Inflammatory macrophage (primary cell): Measurements from ENCODE around the gene ANO4.
"Not testable (repeated sequence)": the region's sequence is repeated elsewhere in the genome, so short reads cannot be mapped to it uniquely, and the experiment has no call there.

Source experiments
- DNase-seq, 2 donors: peaks; one replicate each; pipeline ENCODE4 v3.0.0-alpha.2; 2020 to 2022

ANO4 gene

DNA sequence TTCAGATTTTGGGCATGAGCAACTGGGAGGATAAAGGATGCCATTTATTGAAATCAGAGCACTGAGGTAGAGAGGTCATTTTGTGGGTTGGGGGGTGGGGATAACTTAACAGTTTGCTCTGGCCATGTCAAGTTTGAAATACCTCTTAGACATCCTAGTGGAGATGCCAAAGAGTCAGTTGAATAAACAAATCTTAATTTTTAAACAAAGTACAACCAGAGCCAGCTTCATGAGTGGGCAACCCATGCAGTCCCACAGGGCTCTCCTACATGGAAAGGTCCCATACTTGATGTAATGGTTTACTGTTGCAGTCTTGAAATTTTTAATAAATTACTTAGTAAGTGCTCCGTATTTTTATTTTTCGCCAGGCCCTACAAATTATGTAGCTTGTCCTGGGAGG lies 81.2 kb downstream of the ANO4 start:
- no peak for DNase-seq

DNA sequence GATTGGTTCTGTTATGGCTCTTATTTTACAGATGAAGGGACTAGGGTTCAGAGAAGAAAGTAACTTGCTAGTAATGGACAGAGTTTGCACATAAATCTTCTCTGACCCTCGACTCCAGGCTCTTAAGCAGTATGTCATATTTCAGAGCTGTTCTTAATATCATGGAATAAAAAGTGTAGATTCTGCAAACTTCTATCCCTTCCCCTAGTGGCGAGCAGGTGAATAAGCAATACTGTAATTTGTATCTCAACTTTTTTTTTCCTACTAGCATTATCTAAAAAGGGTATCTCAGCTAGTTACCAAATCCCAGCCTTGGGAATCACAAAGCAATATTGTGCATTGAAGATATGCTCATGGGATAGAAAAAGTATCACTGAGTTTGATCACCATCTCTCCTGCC lies 83.2 kb downstream of the ANO4 start:
- DNase-seq = no peak

DNA sequence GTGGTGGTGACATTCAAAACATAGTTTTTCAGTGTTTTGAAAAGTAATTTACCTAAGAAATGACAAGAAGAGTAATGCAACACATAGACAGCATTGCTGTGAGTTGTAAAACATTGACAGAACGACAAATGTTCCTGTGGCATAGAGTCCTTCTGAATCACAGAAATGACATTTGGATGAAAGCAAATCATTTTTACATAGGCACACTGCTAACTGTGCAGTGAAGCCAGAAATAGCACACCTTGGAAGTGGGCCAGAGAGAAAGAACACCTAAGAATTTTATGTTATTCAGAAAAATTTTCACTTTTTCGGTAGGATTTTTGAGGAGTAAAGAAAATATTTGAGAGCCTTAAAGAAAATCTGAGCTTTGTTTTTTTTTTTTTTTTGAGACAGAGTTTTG lies 100.6 kb downstream of the ANO4 start:
- no peak for DNase-seq

DNA sequence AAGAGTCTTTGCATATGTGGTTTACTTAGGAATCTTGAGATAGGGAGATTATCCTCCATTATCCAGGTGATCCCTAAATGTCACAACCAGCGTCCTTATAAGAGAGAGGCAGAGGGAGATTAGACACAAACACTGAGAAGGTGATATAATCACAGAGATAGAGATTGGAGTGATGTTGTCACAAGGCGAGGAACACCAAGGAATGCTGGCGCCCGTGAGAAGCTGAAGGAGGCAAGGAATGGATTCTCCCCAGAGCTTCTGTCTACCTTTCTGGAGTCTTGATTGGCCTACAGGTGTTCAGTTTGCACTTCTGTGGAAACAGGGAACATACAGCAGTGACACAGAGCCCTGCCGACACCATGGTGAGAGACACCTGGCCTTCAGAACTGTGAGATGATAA lies 101.6 kb downstream of the ANO4 start:
- no peak for DNase-seq

DNA sequence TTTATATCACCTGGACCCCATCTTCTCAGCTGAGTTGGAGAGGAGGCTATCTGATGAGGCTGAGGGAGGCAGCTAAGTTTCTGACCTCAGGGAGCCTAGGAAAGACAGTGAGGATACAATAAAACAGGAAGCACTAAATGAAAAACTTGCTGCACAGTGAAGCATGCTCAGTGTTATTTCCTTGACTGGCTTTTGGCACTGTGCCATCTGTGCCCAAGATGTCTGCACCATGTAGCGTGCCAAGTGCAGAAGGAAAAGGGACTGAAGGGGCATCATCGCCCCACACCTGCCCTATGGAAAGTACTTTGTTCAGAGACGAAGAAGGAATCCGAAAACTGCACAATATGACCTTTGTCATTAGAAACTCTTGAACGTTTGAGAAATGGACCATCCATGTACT lies 102.7 kb downstream of the ANO4 start:
- DNase-seq = no peak

DNA sequence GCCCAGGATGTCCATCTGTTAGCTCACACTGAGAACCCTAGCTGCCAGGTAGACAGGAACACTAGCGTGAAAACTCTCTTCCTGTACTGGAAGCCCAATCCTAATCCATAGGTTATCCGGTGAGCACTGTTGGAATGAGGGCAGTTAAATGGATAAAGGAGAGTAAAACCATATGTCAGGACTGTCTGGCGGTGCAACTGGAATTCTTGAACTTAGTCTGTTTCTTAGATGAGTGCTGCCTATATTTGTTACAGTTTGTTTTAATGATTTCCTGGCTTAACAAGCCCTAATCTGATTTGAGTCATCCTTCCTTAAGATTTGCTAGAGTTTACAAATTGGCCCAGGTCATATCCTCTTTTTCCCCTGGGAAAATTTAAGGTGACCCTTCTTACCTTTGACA lies 104.7 kb downstream of the ANO4 start:
- no peak for DNase-seq

DNA sequence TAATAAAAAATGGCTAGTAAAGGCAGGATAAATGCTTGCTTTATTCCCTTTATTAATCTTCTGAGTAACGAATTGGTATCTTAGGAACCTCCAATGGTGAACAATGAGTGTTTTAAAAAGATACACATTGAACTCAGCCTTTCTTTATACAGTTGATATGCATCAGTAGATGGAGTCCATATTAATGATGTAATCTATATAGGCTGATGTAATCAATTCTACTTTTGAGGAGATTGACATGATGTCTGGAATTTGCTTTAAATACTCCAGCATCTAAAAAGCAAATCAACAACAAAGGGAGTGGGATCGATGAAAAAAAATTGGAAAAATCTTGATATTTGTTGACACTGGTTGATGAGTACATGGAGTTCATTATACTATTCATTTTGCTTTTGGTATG lies 106.2 kb downstream of the ANO4 start:
- DNase-seq = no peak

DNA sequence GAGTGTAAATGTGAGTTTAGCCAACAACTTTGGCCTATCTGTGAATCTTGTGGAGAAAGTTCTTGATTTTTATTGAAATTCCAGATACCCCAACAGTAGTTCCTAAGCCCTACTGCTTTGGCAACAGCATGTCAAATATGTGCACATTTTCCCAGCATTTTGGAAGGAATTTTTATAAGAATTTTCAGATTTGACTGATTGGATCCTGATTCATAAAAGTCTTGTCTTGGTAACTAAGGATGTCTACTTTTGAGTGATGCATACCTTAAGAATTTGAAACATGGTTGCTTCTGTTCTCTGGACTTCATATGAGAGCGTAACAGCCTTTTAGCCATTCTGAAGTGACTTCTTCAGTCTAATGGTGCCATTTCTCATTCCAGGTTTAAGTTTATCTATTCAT lies 106.7 kb downstream of the ANO4 start:
- no peak for DNase-seq

DNA sequence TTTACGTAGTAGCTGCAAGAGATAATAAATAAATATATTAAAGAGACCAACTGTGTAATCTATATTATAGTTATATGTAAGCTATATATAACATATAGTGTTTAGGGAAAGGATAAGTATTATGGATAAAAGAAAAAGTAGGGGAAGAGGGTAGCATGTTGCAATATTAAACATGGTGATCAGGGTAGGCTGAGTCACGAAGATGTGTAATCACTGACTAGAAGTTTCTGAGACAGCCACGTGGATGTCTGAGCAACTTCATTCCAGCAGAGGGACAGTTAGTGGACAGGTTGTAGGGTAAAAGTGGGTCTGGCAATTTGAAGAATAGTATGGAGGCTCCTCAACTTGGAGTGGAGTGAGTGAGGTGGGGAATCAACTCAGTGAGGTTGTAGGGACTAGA lies 109.7 kb downstream of the ANO4 start:
- no peak for DNase-seq

DNA sequence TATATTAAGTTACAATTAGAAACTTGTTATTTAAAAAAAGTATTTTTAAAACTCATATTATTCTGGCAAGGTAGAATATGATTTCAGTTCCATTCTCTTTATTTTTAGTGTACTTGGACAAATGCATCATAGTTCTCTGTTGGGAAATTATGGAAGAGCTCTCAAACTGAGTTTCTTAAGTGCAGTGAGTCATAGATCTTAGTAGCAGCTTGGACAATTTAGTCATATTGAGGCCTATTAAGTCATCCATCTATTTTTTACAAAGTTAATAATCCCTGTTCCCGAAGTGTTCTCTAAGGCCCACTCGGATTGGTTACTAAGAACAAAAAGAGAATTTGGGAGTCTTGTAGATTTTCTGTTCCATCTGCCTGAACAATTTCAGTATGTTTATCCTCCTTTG lies 113.9 kb downstream of the ANO4 start:
- no peak for DNase-seq

DNA sequence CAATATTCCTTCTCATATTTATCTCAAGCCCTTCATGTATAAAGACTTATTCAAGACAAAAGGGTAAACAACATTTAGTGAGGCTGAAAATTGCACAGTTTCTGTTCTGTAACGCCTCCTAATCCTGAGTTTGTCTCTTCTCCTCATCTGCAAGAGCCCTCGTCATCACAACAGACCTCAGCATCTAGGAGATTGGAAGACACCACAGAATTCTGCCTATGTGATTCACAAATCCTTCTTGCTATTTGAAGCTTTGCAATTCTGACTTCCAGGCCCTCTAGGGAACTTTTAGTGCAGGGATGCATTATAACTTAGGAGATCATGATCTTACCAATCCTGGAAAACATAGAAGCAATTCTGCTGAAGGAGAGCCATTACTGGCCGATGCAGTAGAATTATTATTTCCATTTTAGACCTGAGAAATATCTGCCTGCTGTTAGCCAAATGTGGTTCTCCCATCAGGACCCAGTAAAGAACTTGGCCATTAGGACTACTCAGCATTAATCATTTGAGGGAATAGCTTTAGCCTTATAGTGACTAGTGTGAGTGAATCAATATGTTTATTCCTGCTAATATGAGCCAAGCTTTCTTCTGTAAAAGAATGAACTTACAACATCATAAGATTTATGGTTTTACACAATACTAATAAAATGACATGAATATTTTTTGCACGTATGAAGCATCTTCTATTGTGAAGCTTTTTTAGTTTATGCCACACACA lies 119.5 kb downstream of the ANO4 start:
- DNase-seq = no peak

DNA sequence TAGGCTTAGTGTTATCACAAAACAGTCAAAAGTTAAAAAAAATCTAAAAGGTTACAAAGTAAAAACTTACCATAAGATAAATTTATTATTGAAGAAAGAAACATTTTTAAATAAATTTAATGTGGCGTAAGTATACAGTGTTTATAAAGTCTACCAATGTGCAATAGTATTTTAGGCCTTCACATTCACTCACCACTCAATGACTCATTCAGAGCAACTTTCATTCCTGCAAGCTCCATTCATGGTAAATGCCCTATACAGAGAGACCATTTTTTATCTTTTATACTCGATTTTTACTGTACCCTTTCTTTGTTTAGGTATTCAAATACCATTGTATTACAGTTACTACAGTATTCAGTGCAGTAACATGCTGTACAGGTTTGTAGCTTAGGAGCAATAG lies 124.5 kb downstream of the ANO4 start:
- DNase-seq = no peak

DNA sequence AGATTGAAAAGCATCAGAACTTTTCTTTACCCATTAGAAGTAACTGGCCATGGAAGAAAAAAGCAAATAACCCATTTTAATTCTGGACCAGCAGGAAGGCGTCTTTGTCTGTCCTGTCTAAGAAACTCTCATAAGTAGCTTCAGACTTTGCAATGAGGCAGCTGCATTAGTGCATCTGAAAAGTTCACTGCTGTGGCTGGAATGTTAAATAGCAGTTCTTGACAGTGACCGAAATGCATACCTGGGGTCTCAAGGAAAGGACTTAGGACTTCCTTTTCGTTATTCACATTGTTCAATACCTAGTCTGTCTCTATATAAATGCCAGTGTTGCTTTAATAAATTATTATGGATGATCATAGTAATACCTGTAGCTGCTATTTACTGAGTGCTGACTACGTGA lies 125.9 kb downstream of the ANO4 start:
- DNase-seq = no peak

DNA sequence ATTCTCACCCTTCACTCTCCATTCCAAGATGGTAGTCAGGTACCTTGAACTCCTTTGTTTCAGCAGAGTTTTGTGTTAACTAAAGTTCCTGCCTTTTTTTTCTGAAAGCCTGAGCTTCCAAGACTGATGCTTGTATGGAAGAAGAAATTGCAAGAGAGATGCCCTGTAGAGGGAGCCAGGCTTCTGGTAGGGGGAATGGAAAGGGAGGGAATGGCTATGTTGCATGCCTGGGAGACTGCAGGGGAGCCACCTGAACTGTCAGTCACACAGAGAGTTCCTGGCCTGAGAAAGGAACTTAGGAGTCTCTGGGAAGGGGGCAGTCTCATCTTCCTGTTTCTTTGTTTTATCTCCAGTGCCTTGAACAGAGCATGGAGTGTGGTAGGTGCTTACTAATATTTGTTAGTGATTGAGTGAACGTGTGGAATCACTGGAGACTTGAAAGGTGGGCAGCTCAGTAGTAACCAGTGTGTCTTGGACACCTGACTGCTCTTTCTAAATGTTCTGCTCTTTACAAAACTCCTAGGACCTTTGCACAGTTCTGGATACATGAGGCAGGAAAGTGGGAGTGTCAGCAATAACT lies 132.2 kb downstream of the ANO4 start:
- no peak for DNase-seq

DNA sequence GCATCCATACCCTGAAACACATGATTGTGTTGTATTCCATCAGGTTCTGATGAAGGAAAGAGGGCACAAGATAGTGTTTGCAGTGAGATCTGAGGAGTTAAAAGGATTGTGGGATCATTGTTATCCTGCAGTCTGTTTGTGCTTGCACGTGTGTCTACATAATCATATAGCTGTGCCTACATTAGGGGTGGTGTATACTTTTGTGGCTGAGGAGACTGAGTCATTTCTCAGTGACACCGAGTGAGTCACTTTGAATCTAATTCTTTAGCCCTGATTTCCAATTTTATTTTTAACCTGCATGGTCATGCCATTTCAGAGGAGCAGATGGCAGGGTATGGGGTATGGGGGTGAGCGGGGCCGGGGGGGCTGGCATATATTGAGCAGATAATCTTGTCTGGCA lies 133.2 kb downstream of the ANO4 start:
- no peak for DNase-seq

DNA sequence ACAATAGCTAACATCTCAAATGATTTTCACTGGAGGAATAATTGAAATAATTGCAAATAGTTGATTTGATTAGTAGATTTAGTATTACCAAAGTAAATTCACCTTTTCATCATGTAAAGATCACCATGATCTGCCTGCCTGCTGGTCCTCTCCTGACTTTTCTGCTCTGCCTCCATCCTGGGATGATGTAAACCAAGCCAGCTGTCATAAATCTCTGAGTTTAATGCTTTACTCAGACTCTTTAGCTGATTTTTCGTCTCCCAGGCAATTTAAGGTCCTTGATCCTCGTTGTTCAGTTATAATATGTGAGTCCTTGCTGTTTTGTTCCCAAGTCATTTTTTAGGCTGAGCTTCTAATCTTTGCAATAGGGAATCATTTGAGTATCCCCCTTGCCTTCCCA lies 138.0 kb downstream of the ANO4 start:
- no peak for DNase-seq

DNA sequence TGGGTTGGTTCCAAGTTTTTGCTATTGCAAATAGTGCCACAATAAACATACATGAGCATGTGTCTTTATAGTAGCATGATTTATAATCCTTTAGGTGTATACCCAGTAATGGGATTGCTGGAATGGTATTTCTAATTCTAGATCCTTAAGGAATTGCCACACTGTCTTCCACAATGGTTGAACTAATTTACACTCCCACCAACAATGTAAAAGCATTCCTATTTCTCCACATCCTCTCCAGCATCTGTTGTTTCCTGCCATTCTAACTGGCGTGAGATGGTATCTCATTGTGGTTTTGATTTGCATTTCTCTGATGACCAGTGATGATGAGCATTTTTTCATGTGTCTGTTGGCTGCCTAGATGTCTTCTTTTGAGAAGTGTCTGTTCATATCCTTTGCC lies 139.0 kb downstream of the ANO4 start:
- not testable (repeated sequence) for DNase-seq

DNA sequence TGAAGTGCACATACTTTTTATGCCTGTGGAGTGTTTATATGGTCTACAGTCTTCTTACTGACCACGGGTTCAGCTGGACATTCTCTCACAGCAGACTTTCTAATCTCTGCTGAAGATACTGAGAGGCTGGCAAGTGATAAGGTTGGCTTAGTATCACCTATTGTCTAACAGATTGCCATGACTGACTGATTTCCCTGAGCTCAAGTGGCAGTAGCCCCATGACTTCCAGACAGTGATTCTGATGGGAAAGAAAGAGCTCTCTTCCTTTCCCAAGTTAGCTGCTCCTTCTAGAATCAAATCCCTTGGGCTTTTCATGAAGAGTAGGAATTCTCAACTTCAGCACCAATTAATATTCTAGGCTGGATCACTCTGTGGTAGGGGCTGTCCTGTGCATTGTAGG lies 141.4 kb downstream of the ANO4 start:
- DNase-seq = no peak

DNA sequence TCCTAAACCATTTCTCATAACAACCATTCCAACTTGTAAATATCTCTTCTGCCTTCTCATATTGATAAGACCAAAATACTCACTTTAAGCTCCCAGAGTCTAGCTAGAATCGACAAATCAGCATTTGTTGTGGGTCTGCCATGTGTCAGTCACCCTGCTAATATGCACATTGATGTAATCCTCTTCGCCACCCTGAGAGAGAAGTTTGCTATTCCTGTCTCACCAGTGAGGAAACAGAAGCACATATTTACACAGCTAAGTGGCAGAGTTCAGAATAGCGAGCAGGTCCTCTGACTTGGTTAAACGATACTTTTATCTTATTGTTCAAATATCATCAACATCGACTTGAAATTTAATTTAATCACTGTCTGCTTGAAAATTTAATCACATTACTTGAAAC lies 142.1 kb downstream of the ANO4 start:
- DNase-seq = no peak

DNA sequence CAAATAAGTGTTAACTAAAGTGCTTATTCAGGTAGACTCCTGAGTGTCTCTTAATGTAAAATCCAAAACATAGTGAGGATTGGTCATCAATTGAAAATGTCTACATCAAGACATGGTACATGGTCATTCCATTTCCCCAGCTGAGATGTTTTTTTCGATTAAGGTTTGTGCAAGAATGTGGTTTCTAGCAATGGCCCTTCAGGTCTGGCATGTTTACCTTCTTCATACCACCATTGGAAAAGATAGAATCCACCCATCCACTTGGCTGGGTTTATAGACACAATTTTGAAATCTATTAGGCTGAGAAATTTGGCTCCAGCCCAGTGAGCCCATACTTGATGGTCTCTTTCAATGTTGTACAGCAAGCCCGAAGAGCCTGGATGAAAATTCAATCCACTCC lies 145.9 kb downstream of the ANO4 start:
- DNase-seq = no peak

DNA sequence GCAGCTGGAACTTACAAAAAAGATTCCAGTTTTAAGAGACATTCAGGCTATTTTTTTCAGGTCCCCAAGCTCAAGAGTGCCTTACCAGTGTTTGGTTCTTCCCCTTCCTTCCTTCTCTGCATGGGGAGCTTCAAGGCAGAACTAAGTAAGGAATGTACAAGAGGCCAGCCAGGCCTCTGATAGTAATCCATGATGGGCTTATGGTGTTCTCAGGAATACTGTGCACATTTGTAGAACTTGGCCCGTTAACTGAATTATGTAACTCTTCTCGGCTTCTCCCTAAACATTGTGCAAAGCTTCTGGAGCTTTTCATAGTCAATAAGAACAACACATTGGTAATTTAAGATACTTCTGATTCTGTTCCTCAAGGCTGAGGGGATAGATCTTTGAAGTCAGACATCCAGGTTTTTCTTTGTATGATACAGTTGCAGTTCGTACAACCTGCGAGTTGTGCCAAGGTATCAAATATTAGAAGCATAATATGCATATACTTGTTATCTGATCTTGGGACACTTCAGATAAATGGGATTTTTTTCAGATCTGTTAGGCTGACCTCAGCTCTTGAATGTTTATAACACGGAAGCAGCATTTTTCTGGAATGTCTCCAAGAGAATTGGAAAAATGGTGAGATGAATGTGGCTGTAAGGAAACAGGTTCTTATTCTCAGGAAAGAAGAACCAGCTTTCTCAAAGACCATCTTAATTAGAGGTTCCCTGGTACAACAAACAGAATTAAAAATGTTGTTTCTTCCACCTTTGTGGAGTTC lies 148.6 kb downstream of the ANO4 start:
- no peak for DNase-seq

DNA sequence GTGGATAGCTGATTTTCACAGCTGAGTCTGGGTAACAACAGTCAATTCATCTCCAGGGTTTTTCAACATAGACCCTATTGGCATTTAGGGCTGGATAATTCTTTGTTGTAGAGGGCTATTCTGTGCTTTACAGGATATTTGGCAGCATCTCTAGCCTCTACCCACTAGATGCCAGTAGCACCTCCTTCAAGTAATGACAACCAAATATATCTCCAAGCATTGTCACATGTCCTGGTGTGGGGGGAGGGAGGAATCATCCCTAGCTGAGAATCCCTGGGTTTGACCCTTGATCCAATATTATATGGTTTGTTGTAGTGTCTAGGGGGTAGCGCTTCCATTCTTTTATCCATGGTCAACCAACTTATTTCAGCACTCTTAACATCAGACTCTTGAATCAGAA lies 157.2 kb downstream of the ANO4 start:
- no peak for DNase-seq

DNA sequence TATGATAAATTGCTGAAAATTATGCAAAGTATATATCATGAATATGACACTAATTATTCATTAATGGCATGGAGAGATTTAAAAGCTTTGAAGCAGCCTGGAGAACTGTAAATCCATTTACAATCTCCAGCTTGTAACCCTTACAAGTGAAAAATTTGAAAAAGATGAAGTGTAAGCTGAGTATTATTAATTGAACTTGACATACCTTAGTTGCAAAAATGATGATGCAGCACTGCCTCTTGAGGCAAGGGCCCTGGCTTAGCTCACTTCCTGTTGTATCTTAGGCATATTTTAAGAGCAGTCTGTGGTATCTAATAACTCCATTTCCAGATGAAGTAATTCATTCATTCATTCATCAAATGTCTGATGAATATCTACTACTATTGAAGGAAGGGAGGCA lies 158.6 kb downstream of the ANO4 start:
- no peak for DNase-seq

DNA sequence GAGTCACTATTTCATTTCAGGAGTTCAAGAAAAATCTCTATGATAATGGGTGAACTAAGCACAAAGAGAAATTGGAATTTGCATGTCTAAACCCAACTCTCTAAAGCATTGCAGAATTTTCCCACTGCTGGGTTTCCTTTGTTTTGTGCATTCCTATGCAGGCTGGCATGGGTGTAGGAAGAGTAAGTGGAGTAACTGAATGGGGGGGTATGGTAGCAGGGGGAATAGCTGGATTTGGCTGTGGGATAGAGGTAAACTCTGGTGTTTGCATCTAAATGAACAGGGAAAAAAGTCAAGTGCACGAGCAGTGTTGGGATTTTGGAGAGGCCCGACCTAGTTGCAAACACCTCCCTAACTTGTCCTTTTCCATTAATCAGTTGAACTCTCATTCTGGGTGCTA lies 159.1 kb downstream of the ANO4 start:
- no peak for DNase-seq
